ENCODE results near the gene C2orf72.
"Not testable (repeated sequence)": the region's sequence is repeated elsewhere in the genome, so short reads cannot be mapped to it uniquely, and the experiment has no call there.

Gene C2orf72

DNA sequence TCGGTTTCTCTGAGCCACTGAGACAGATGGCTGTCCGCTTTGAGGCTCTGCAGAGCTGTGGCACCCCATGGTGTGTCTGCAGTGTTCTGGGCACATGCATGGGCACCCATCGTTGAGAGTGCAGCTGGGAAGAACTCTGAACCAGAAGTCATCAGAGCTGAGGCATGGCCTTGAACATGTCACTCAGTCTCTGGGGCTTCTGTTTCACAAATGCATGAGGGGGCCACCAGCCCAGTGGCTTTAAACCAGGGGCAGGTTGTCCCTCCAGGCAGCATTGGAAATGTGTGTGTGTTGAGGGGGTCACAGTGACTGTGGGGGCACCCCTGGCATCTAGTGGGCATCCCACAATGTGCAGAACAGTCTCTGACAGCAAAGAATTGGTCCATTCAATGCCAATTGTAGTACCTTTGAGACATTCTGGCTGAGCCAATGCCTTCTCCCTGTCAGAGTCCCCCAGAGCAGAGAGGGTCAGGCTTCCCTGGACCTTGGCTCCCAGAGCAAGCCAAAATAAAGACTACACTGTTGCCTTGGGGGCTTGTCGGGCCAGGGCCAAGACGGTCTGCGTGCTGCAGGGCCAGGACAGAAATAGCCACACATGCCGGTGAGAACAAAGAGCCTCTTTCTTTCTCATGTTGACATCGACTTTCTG is 10.1 kb downstream of the C2orf72 start:
- no peak for DNase-seq

GRCh38 chr2:231047923-231048915 is 10.9 kb downstream of the C2orf72 start:
- DNase-seq = no peak

- no peak for DNase-seq
These were observed 12.1 kb downstream of the C2orf72 start for GRCh38 chr2:231049286-231050017.

DNA sequence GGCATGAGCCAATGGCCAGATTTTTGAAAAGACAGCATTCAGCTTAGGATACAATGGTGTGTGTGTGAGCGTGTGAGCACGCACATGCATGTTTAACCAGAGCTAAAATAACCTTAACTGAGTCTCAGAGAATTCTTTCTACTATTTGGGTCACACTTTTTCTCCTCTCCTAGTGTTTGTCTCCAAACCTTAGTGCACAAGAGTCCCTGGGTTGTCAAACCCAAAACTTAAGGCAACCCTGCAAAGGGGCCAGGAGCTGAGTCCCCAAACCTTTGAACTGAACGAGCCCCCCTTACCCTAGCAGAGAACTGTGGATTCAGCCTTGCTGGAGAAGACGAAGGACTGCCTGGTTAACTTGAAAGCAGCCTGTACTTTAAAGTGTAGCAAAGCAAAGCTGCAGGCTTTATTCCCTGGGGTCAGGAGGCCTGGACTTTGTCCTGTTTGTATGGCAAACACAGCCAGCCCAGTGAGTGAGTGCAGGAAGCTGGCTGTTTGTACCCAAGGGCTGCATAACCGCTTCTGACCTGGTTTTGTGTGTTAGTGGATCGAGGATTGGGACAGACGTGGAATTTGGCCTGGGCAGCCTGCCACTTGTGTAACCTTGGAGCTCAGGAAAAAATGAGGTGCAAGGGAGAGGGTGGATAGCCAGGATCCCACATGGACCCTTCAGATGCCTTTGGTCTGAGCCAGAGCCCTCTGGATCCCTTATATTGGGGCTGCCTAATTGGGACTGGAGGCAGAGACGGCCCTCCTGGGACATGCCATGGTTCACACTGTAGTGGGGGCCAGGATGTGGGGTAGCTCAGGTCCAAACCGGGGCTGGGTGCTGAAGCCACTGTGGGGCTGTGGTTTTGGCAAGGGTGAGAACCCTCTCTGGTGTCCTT is 12.9 kb downstream of the C2orf72 start:
- DNase-seq = no peak

- no peak for DNase-seq
These were observed 13.8 kb downstream of the C2orf72 start for GRCh38 chr2:231051116-231051515.

GRCh38 chr2:231052494-231053451 is 15.4 kb downstream of the C2orf72 start:
- DNase-seq = peak; percentile 81

- no peak for DNase-seq
These were observed 16.5 kb downstream of the C2orf72 start for GRCh38 chr2:231053846-231054245.

DNA sequence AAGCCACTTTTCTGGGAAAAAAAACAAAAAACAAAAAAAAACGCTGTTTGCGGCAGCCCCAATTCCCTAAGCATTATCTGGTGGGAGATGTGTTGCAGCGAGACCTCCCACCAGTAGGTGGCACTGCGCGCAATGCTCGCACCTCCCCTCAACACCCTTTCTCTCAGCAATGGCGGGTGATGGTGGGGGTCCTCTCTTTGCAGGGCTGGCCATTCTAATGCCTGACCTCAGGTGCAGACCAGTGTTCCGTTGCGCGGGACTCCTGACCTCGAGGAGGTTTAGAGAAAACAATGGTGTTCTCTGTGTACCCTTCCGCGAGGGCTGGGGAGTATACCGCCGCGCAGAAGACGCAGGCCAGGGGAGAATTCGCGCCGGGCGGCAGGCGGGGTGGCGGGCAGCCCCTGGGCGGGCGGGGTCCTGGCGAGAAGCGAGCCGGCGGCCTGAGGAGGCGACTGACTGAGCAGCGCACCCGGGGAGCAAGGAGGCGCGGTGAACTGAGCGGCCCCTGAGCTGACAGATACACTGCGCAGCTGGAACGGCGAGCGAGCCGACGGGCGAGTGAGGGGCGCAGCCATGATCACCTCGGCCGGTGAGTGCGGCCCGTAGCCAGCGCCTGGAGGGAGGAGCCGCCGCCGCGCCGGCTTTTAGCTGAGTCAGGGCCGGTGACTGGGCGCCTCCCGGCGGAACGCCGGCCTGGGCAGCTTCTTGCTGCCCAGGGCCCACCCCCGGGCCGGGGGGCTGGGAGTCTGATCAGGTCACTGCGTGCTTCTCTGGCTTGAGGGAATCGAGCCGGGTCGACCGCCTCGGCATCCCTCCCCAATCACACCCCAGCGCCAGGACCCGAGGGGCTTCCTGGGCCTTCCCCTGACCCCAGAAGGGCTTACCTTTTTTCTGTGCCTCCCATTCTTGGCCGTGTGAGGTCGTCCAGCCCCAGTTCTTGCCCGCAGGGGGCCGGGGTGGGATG is 19.4 kb downstream of the C2orf72 start, which contains the start of gene PSMD1:
PSMD1 (plus strand) TSS at position 415 of the 964 bp plus-strand sequence; CDS start at position 574, 159 bp downstream.
- peak; percentile 93 for DNase-seq

DNA sequence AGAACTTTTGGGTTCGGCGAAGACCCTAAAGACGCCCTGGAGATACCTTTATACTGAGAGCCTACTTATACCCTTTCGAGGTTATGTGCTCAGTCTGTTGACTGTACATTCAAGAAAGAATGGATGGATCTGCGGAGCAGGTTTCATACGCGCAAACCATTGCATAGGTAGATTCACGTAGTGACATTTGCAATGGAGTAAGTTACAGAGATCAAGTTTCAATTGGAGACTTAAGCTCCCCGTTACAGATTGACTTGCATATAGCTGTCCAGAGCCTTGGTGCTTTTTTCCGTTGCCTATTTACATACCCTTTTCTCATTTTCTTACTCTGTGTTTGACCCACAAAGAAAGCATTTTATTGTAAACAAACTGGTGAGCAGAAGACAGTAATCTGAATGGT is 20.3 kb downstream of the C2orf72 start:
- no peak for DNase-seq

- no peak for DNase-seq
These were observed 21.6 kb downstream of the C2orf72 start for GRCh38 chr2:231058761-231059550.

DNA sequence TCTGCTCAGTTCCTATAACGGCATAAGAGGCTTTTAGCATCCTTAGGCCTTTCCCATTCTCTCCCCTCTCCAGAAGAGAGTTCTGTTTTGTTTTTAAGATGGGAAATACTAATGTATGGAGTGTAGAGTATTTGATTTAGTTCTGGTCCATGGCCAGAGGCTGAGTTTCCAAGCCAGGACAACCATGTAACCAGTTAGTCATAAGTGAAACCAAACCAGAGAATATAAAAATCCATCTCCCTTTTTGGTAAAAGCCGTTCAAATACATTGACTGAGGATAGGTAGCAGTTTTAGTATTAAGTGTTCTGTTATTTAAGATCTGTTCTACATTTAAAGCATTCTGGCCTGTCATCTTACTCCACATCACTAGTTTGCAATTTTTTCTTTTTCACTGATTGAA is 22.4 kb downstream of the C2orf72 start:
- DNase-seq = no peak

- DNase-seq = no peak
These were observed 25.5 kb downstream of the C2orf72 start for GRCh38 chr2:231062776-231063175.

- DNase-seq = no peak
These were observed 26.0 kb downstream of the C2orf72 start for GRCh38 chr2:231063347-231063746.

GRCh38 chr2:231065966-231066365 is 28.6 kb downstream of the C2orf72 start:
- DNase-seq = no peak

GRCh38 chr2:231067531-231067930 is 30.2 kb downstream of the C2orf72 start:
- not testable (repeated sequence) for DNase-seq

- no peak for DNase-seq
These were observed 31.4 kb downstream of the C2orf72 start for GRCh38 chr2:231068525-231069222.

GRCh38 chr2:231069379-231070054 is 32.2 kb downstream of the C2orf72 start:
- no peak for DNase-seq

Data from fibroblast of skin of abdomen (primary cell).